CD4-positive, alpha-beta T cell treated with Interleukin-6 at 100 ng/mL for 8 hours (primary cell): ENCODE data around the gene SLC5A5.

Experiments used
- DNase-seq: peaks from one replicate; pipeline ENCODE4 v3.0.0-alpha.2; 2020; ENCODE audit warnings: mixed read lengths, low spot score

Gene SLC5A5

GRCh38 chr19:17847538-17848366, 24.0 kb upstream of the SLC5A5 start, which contains the start of gene JAK3:
Gene JAK3 (minus strand): TSS chr19:17847982. CDS start chr19:17844417, 3,565 bp downstream.
- DNase-seq: peak; percentile 89

GRCh38 chr19:17848595-17849292, 23.0 kb upstream of the SLC5A5 start:
- DNase-seq: no peak

- DNase-seq: no peak
Observed at GRCh38 chr19:17854061-17854460, 17.7 kb upstream of the SLC5A5 start.

GRCh38 chr19:17855280-17856152, 16.2 kb upstream of the SLC5A5 start:
- DNase-seq: peak; percentile 86

- DNase-seq: peak; percentile 100
Observed at GRCh38 chr19:17859533-17860330, 12.0 kb upstream of the SLC5A5 start, which contains the start of gene RPL18A. Gene RPL18A (plus strand): TSS chr19:17859910. CDS start chr19:17859957, 47 bp downstream.

- DNase-seq: no peak
Observed at GRCh38 chr19:17860331-17860992, 11.3 kb upstream of the SLC5A5 start.

GRCh38 chr19:17860993-17861360, 10.8 kb upstream of the SLC5A5 start:
- no peak for DNase-seq

- no peak for DNase-seq
Observed at GRCh38 chr19:17861542-17862402, 10.0 kb upstream of the SLC5A5 start.

GRCh38 chr19:17862711-17863519, 8.8 kb upstream of the SLC5A5 start:
- no peak for DNase-seq

- DNase-seq: no peak
Observed at GRCh38 chr19:17863520-17864182, 8.1 kb upstream of the SLC5A5 start.

GRCh38 chr19:17865364-17866311, 6.1 kb upstream of the SLC5A5 start:
- DNase-seq: no peak

GRCh38 chr19:17866312-17866963, 5.3 kb upstream of the SLC5A5 start:
- no peak for DNase-seq

GRCh38 chr19:17866964-17867486, 4.7 kb upstream of the SLC5A5 start:
- no peak for DNase-seq

- no peak for DNase-seq
Observed at GRCh38 chr19:17868669-17869068, 3.1 kb upstream of the SLC5A5 start.

- no peak for DNase-seq
Observed at GRCh38 chr19:17869114-17869608, 2.6 kb upstream of the SLC5A5 start.
